Erythroblast (primary cell): ENCODE data around the gene RAD51AP1.

Source experiments
- GATA1 ChIP-seq: IDR thresholded peaks from 2 replicates; pipeline ENCODE4 v1.6.1; 2011; ENCODE audit warnings: low read depth, mild to moderate bottlenecking, control low read depth, low read length, moderate library complexity
- POLR2A ChIP-seq: IDR thresholded peaks from 2 replicates; pipeline ENCODE4 v1.6.1; 2011; ENCODE audit warnings: mild to moderate bottlenecking, low read length

DNA sequence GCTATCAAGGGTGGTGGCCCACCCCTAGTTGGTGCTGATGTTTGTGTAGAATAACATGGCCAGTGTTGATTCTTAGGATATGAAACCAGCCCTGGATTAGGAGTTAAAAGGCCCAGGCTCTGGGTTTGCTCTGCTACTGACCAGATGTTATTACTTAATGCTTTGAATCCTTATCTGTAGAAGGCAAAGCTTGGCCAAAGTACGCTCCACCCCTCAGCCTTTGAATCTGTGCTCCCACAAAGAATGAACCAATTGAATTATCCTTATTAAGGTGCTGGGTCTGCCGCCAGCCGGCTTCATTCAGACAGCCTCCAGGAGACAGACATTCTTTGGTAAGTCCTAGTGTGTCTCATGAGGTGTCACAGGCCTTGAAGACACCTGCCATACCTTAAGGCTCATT is 68.4 kb downstream of the RAD51AP1 start:
- no peak for TF ChIP-seq POLR2A
- TF ChIP-seq GATA1 = no peak
